ENCODE measurements around the gene DCDC1.

The DCDC1 gene

DNA sequence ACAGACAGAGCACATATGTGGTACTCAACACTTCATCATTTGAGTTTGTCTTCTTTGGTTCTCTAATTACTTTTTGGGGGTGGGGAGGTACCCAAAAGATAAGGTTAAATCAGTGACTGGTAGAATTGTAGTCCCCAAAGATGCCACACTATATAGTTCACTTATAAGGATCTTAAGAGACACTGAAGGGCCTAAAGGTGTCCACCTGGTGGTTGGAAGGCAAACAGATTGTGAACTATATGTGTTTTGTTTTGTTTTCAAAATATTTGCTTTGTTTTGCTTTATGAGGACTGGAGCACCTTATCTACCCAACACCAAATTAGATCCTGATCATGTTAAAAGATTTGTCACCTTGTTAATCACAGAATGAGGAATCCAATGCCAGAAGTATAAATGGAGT lies 136.1 kb downstream of the DCDC1 start:
- no peak for DNase-seq

DNA sequence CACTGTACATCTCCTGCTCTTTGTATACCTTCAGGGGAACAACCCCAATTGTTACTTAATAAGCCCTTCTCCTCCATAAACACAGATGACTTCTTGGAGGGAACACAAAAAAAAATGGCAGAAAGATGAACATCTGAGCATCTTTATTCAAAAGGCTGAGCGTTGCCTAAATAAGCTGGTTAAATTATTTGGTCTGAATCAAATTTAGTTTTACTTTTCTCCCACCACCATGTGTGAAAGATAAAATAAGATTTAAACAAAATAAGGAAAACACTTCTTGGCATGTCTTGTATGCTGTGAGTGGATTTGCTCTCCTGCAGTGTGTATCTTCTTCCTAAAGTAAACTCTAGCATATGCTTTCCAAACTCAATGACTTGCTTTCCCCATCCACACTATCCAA lies 137.9 kb downstream of the DCDC1 start:
- DNase-seq = no peak

DNA sequence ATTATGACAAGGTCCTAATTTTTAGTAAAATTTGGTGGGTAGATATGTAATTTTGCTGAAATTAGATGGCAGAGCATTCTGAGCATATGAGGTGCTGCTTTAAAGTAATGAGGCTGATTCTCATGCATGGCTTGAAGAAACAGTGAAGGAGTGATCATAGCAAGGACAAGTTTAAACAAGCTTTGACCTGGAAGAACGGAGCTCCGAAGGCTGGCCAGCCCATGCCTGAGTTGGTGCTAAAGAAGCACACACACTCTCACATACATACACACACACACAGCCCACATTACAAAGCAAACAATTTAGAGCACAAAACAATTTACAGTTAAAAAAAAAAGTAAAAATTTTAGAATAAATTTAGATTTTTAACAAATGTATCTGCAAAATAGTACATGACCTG lies 150.7 kb downstream of the DCDC1 start:
- DNase-seq = no peak

DNA sequence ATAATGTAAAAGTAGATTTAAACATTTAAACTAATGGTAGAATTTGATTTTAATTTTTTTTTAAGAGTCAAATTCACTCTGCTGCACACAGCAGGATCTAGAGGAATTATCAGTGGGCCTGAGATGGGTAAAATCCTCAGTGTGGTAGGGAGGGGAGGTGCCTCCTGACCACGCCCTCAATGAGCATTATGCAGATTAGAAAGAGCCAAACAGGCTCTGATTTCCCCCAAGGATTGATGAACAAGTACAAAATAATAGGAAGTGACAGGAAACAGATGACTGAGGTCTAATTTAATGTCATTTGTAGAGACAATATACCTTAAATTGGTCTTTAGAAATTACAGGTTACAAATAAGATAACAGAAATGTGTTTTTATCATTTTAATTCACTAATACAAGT lies 155.2 kb downstream of the DCDC1 start:
- DNase-seq = no peak

DNA sequence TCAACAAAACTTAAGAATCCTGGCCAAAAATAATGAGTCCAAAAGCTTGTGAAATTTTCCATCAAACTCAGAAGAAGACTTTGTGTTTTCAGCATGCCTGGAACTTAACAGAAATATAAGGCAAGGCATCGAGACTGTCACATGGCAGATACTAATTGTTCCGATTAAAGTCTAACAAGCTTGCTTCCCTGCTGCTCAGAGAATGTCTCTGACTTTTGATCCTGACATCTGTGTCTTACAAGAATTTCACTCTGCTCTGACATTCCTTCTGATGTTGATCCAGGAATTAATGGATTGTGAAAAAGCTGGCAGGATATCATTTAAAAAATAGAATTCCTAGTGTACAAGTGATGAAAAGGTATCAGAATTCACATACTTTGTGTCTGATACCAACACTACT lies 170.2 kb downstream of the DCDC1 start:
- no peak for DNase-seq

DNA sequence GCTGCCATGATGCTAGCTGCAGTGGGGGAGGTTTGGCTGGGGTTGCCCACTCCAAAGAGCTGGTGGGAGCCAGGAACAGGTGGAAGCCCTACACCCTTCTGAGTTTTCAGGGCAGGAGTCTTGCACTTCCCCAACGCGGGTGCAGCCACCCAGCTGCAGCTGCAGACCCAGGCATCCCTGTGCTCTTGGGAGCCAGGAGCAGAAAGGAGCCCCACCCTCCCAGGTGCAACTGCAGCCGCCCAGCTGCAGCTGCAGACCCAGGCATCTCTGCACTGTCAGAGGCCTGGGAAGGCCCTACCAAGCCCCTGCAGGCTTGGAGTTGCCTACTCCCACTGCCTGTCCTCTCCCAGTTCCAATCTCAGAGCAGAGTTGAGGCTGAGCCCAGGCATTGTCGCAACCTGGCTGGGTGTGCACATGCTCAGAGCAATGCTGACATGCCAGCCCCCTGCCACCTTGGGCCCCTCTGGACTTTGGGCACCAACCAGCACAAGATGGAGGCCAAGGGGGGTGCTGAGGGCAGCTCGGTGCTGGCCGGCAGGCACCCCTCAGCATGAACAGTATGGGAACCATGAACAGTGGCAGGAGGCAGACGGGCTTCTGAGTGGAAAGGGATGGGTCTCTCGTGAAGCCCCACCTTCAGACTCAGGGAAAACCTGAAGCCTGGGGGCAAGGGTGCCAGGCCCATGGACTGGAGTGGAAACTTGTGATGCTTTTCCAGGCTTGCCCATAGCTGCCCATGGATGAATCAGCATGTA lies 195.4 kb downstream of the DCDC1 start:
- DNase-seq = no peak

DNA sequence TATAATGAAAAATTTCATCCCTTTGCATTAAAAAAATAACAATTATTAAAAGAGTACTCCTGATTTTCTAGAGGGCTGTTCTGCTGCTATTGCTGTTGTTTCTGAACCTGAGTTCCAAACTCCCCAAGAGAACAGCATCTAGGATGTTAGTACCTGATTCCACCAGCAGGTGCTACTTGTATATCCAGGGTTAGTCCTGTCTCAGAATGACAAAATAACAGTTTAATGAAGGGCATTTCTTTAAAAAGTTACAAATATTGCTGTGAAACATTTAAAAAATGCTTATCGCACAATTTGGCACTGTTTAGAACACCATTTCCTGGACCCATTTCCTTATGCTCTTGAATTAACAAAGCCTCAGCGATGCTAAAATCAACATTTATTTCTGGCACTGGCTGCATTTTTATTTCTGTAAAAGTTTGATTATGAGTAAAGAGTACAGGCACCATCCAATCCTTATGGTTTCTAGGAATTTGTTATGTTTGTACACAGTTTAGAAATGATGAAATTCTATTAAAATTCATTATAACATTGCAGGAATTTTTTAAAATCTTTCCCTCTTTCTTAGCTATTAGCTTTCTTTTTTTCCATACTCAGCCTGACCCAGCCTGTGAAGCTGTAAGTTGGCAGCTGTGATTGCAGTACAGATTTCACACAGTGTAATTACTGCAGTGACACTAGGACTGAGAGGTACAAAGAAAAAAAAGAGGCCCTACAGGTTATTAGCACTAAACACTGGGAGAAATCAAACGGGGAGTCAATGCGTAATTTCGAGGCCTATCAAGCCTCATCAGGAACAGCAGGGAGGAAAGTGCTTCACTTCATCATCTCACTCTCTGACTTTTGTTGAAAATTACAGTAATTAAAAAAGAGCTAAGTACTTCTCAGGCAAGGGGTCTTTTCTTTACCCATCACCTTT lies 208.8 kb downstream of the DCDC1 start:
- DNase-seq = no peak

DNA sequence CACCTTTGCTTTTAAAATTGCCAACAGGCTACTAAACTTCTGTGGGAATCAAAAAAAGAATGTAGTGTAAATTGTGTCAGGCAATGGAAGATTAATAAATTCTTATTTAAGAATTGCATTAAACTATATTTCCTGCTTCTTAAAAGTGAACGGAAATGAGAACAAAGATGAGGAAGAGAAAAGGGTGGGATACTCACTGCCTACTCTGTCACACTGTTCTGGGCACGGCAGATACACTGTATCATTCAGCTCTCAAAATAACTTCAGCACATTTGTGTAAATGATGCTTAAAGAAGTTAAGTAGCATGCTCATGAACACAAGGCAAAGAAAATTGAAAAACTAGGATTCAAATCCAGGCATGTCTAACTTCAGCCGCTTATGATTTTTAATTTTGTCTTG lies 218.7 kb downstream of the DCDC1 start:
- no peak for DNase-seq

DNA sequence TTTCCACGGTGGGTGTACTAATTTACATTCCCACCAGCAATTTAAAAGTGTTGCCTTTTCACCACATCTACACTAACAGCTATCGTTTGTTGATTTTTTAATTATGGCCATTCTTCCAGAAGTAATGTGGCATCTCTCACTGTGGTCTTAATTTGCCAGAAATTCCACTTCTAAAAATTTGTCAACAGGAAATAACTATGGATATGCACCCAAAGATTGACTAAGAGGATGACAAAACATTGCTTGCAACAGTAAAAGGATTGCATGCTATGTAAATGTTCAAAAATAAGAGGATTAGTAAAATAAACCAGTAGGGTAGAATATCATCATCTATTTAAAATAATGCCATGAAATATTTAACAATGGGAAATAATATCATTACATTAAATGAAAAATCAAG lies 219.5 kb downstream of the DCDC1 start:
- no peak for DNase-seq

DNA sequence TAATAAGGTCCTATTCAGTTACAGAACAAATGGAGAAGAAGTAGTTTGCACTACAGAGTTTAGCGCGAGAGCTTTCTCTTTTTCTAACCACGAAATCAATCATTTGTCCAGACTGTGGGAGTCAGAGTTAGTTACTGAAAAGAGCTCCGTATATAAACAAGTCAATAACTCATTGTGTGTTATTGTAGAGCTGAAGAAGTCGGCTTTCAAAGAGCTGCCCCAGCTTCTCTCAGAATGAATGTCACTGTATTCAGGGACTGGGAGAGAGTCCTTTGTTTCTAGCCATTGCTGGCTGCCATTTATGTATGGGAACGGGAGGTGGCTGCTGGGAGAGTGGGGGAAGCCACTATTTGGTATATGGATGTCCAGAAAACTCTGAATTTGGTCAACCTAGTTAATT lies 227.8 kb downstream of the DCDC1 start:
- DNase-seq = no peak

DNA sequence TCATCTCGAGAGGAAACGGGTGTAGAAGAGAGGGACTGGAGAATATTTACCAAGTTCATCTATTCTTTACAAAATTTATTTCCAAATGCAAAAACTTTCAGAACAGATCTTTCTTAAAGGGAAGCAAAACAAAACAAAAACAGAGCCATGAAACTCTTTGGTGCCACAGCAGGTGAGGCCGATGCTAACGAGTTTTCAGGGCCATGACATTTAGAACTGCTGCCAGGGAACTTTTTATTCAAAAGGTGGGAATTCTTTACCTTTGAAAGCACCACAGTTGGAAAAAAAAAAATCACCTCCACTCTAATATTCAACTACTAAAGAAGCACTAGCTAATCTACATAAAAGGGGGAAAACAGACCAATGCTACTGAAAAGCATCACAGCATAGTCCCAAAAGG lies 230.1 kb downstream of the DCDC1 start:
- no peak for DNase-seq

DNA sequence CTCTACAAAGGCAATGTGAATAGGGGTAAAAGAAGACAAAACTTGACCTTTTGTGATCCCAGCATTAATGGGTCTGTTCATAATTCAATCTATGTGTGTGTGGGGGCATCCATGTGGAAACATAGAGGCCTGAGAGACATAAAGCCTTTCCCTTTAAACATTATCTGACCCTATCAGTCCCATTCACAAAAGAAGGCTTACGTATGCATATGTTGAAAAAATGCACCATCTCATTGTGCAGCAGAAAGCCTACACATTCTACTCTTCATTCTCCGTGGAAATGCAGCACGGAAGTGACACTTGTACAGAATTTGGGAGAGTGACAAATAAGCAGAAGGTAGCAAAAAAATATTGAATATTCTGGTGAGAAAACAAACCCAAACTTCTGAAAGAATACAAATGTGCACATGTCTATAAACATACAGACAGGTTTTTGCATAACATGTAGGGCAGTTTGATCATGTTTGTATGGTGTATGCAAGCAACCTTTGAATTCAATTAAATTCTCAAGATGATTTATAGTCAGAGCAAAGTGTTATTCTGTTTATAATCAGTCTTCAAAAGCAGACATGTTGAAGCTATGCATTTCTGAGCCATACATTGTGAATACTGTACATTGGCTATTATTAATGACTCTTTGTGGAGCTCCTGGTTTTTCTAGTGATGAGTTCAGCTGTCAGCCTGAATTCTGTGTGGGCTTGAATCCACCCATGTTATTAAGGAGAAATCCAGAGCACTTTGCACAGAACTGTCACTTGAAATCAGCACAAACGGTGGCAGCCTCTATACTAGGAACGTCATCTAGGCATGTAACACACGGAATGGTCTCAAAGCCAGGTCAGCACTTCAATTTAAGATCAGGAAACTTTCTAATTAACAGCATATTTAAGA lies 236.8 kb downstream of the DCDC1 start:
- no peak for DNase-seq

DNA sequence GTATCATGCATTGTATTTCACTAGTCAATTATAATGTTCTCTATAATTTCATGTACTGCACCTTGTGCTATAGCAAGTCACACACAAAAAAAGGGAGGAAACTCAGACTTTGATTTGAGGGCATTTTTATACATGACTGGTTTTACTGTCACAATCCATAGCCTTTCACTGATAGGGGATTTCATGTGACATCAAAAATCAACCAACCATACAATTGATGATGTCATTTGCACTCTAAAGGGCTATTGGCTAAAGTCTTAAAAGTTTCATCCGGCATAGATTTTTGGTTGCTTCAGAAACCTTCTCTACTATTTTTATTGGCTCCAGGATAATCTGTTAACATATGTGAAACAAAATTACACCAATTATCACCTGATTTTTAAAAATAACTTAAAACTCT lies 237.8 kb downstream of the DCDC1 start:
- no peak for DNase-seq

DNA sequence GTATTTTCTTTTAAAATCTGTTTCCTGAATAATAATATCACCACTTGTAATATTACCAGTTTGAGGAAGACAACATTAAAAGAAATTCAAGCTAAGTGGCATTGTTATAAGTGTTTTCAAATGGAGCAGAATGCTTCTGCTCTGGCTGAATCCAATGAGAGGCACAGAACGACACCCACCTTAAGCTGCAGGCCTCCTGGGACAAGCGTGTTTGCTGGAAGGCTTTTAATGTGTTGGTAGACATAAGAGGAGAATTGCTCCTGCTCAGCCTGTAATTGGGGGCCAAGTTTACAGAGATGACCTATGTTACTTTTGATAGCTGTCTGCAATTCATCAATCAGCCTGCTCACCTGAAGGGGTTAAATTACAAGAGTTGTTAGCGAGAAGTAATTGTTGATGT lies 242.2 kb downstream of the DCDC1 start:
- DNase-seq = no peak

DNA sequence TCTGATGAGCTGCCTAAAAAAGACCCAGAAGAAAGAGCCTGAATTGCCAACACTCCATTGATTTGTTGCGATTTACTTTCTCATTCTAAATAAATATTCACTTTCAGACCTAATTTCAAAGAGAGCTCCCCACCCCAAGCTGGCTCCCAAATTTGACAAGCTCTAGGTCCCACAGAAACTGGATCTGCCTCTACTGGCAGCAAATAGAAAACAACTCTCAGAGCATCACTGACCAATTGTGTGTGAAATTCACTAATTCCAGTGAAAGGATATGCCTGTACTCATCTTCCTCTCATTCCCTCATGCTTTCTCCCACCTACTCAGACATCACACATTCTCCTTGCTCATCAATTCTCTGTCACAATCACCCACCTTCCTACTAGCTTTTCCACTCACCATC lies 249.1 kb downstream of the DCDC1 start:
- no peak for DNase-seq

DNA sequence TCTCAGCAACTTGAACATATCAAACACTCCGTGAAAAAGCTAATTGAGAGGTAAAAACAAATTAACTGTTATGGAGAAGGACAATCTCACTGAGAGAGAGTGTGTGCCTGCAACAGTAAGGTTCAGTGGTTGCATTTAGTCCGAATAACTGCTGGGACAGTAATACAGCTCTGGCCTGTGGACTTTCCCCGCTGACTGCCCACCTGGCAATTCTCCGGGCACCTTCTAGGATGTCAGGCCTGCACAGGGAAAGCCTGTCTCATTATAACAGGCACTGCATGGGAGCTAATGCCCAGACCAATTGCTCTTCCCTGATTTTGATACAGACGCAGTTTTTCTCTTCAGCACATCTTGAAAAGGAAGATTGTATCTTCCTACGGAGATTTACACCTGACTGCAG lies 251.0 kb downstream of the DCDC1 start:
- DNase-seq = no peak

DNA sequence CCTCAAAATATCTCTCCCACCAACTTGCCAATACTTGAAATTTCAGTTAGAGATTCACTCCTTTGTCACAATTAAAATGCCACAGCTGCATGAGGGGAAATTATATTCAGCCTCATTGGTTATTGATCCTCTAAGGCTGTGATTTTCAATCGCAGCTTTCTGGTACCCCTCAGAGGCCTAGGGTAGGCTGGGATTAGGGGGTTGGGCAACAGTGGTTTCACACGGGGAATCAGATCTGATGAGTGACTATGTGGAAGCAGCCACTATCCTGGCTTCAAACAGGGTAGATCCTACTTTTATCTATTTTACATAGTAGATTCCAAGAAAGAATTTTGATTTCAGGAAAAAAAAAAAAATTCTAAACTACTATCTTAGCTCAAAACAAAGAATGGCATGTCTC lies 252.5 kb downstream of the DCDC1 start:
- no peak for DNase-seq

DNA sequence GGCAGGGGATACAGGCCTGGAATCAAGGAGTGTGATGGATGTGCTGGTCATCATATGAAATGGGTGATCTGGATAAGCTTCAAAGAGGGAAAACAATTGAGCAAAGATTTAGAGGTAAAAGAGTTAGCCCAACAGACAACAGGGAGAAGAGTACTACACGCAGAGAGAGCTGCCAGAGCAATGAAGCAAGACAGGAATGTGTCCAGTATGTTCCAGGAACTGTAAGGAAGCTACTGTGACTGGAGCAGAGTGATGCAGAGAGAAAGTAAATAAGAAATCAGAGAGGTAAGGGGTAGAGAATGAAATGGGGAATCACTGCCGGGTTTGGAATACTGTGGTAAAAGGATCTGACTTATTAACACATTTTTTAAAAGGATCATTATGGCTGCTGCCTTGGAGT lies 255.1 kb downstream of the DCDC1 start:
- DNase-seq = no peak

DNA sequence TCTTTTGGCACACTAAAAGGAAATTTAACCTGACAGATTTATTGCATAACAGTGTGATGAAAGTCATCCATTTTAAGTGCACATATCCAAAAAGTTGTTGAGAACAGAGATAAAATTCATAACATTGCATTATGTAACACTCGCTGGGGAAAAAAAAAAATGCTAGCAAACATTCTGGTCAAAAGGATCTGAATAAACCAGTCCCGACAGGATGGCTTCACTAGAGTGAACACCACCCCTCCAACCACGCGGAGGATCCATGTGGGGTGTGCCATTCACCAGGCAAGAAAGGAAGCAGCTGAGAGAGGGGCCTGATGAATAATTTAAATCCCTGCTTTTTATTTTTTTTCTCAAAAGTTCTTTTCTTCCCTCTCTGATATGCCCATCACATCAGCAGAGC lies 258.7 kb downstream of the DCDC1 start:
- DNase-seq = no peak

DNA sequence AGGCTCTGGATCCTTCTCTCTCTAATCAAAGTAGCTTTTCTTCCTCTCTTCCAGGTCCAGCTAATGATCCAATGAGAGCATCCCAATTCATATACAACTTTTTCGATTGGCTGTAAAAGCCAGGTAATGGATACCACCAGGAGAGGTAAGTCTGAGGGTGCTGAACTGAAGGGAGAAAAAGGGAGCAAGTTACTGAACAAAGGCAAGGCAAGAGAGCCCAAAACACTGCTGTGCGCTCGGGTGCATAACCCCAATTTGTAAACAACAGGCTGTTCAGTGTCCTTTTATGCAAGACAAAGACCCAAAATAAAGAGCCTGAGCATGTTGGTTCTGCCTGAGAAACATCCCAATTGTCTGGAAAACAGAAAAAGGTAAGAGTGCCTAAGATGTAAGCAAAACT lies 260.1 kb downstream of the DCDC1 start:
- no peak for DNase-seq

DNA sequence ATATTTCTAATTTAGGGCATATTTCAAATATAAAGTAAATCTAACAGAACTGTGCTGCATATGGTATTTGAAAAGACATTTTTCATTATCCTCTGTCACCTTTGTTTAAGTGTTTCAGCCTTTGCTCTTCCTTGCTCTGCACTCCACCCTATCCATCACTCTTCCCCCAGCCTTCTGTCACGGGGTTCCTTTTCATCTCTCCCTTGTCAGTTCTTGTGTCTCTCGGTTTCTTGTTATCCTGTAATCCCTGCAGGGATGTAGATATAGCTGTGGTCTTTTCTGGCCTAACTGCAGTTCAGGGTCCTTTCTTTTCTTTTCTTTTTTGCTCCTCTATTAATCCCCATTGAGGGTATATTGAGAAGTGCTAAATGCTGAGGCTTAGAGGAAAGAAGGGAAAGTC lies 261.9 kb downstream of the DCDC1 start:
- DNase-seq = no peak

DNA sequence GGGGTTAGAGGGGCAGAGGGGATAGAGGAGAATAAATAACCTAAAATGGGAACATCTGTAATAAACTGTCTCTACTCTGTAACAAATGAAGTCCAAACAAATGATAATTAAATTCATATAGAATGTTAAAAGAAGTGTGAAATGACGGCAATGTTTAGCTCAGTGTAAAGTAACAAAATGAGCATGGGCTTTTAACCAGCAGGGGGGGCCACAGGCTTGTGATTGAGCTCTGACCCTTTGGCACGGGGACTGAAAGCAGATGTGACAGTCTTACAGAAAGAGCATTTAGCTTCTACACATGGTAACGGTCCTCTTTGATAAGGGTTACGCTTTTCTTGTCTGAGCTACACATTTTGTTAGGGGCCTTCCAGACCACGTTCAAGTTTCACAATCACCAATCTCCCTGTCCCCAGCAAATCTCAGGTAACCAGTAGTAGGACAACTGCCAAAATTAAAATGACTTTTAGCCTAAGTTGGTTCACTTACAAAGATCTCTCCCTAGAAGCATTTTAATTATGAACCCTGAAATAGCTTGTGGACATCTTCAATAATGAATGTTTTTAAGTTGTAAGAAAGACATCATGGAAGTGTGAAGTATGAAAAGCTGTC lies 262.5 kb downstream of the DCDC1 start:
- peak; percentile 15 for DNase-seq

DNA sequence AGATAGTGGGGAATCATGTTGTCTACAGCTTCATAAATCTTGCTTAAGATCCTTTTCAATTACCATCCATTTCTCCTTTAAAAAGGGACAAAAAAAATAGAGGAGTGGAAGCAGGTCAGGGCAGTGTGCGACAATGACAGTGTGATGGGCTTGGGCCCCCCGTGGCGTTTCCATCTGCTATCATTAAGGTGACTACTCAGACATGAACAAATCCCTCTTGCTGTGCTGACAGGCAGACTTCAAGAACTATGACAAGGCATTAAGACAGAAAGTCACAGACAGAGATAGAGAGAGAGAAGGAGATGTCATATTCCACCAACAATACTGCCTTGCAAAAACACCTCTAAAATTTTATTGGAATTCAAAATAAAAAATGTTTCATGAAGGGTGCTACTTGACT lies 263.2 kb downstream of the DCDC1 start:
- DNase-seq = no peak
